SKM-1 (cell line): Measurements from ENCODE around the gene IP6K1.
"Not testable (repeated sequence)": the region's sequence is repeated elsewhere in the genome, so short reads cannot be mapped to it uniquely, and the experiment has no call there.

Source experiments
- DNase-seq: peaks from one replicate; lab custom pipeline; 2025; ENCODE audit not compliant: unreplicated experiment; lab: John Stamatoyannopoulos, UW

Gene IP6K1

GRCh38 chr3:49786357-49787181 lies at the start of gene IP6K1:
TSS of gene IP6K1 (minus strand) at chr3:49786542. CDS start at chr3:49748040, 38,502 bp downstream.
- peak; percentile 98 for DNase-seq

GRCh38 chr3:49831341-49831740 lies 45.0 kb upstream of the IP6K1 start:
- DNase-seq = no peak

GRCh38 chr3:49826016-49826415 lies 39.7 kb upstream of the IP6K1 start:
- DNase-seq = no peak

- not testable (repeated sequence) for DNase-seq
These were observed 36.8 kb upstream of the IP6K1 start for GRCh38 chr3:49823131-49823530.

GRCh38 chr3:49813497-49814174 lies 27.3 kb upstream of the IP6K1 start, which contains the start of gene UBA7:
TSS of gene UBA7 (minus strand) at chr3:49813953. CDS start at chr3:49813787, 166 bp downstream.
- no peak for DNase-seq

- DNase-seq = no peak
These were observed 26.7 kb upstream of the IP6K1 start for GRCh38 chr3:49812916-49813496.

GRCh38 chr3:49807431-49808114 lies 21.2 kb upstream of the IP6K1 start:
- DNase-seq = no peak

GRCh38 chr3:49806850-49807249 lies 20.5 kb upstream of the IP6K1 start:
- no peak for DNase-seq

GRCh38 chr3:49805897-49806701 lies 19.8 kb upstream of the IP6K1 start:
- peak; percentile 62 for DNase-seq

- DNase-seq = peak; percentile 65
These were observed 19.0 kb upstream of the IP6K1 start for GRCh38 chr3:49805367-49805782.

- no peak for DNase-seq
These were observed 18.0 kb upstream of the IP6K1 start for GRCh38 chr3:49804141-49805041.

GRCh38 chr3:49803465-49804140 lies 17.3 kb upstream of the IP6K1 start:
- DNase-seq = no peak

GRCh38 chr3:49802719-49803464 lies 16.6 kb upstream of the IP6K1 start, which contains the start of gene INKA1:
TSS of gene INKA1 (plus strand) at chr3:49803261. CDS start at chr3:49803393, 132 bp downstream.
- DNase-seq = peak; percentile 52

GRCh38 chr3:49801160-49801559 lies 14.8 kb upstream of the IP6K1 start:
- DNase-seq = no peak

GRCh38 chr3:49799761-49800160 lies 13.4 kb upstream of the IP6K1 start, which contains the start of gene CDHR4:
TSS of gene CDHR4 (minus strand) at chr3:49799873. CDS start at chr3:49799812, 61 bp downstream.
- no peak for DNase-seq

GRCh38 chr3:49799105-49799504 lies 12.8 kb upstream of the IP6K1 start:
- no peak for DNase-seq

- DNase-seq = no peak
These were observed 8.9 kb upstream of the IP6K1 start for GRCh38 chr3:49794926-49795905.
